ENCODE results near the gene FANCC.
A peak's percentile ranks its signal among the peaks of the same experiment; 100 is the strongest.
"Not testable (repeated sequence)": the region's sequence is repeated elsewhere in the genome, so short reads cannot be mapped to it uniquely, and the experiment has no call there.

FANCC gene

GRCh38 chr9:95329061-95329460 lies 11.6 kb upstream of the FANCC start:
- not testable (repeated sequence) for DNase-seq

- DNase-seq: no peak
Measured at GRCh38 chr9:95327239-95327865, 9.8 kb upstream of the FANCC start.

GRCh38 chr9:95325221-95325620 lies 7.7 kb upstream of the FANCC start:
- DNase-seq: no peak

GRCh38 chr9:95317893-95318211 lies 343 bp upstream of the FANCC start:
- DNase-seq: no peak

GRCh38 chr9:95316794-95317118 lies 753 bp downstream of the FANCC start:
- DNase-seq: peak; percentile 31

- no peak for DNase-seq
Measured at GRCh38 chr9:95316274-95316673, 1.2 kb downstream of the FANCC start.

GRCh38 chr9:95315108-95315746 lies 2.3 kb downstream of the FANCC start:
- DNase-seq: no peak

GRCh38 chr9:95313010-95313498 lies 4.5 kb downstream of the FANCC start:
- DNase-seq: no peak

GRCh38 chr9:95311961-95312360 lies 5.5 kb downstream of the FANCC start:
- DNase-seq: no peak

- DNase-seq: no peak
Measured at GRCh38 chr9:95307538-95307937, 10.0 kb downstream of the FANCC start.

- no peak for DNase-seq
Measured at GRCh38 chr9:95306819-95307218, 10.7 kb downstream of the FANCC start.

GRCh38 chr9:95305770-95306492 lies 11.6 kb downstream of the FANCC start:
- DNase-seq: no peak

- no peak for DNase-seq
Measured at GRCh38 chr9:95302479-95302878, 15.0 kb downstream of the FANCC start.

- no peak for DNase-seq
Measured at GRCh38 chr9:95297760-95298159, 19.7 kb downstream of the FANCC start.

GRCh38 chr9:95297316-95297715 lies 20.2 kb downstream of the FANCC start:
- DNase-seq: no peak

- DNase-seq: no peak
Measured at GRCh38 chr9:95296761-95297160, 20.7 kb downstream of the FANCC start.

- DNase-seq: not testable (repeated sequence)
Measured at GRCh38 chr9:95293296-95293695, 24.2 kb downstream of the FANCC start.

GRCh38 chr9:95292226-95292625 lies 25.3 kb downstream of the FANCC start:
- DNase-seq: no peak

- no peak for DNase-seq
Measured at GRCh38 chr9:95286151-95286550, 31.4 kb downstream of the FANCC start.

- no peak for DNase-seq
Measured at GRCh38 chr9:95285307-95285706, 32.2 kb downstream of the FANCC start.

- DNase-seq: no peak
Measured at GRCh38 chr9:95284162-95285080, 33.1 kb downstream of the FANCC start.

- DNase-seq: no peak
Measured at GRCh38 chr9:95283673-95284072, 33.8 kb downstream of the FANCC start.

GRCh38 chr9:95282332-95282731 lies 35.2 kb downstream of the FANCC start:
- no peak for DNase-seq
